Fibroblast of pulmonary artery (primary cell): ENCODE results near the gene TSKS.

Experiments used
- DNase-seq: peaks from one replicate; pipeline ENCODE4 v3.0.0-alpha.2; 2010; ENCODE audit warnings: low read depth
- H3K4me3 ChIP-seq: replicated peaks from 2 replicates; pipeline ENCODE4 v1.5.1; 2011; ENCODE audit warnings: low read depth, mild to moderate bottlenecking, control low read depth, low read length, moderate library complexity
- CTCF ChIP-seq: IDR thresholded peaks from 2 replicates; pipeline ENCODE4 v1.5.1; 2011; ENCODE audit warnings: mild to moderate bottlenecking, control low read depth, low read length, inconsistent platforms; ENCODE audit errors: missing control alignments

The TSKS gene

GRCh38 chr19:49807904-49808675 lies 45.0 kb upstream of the TSKS start:
- TF ChIP-seq CTCF = no peak
- no peak for DNase-seq
- peak overlapping the region; percentile 64 for H3K4me3 ChIP-seq

- no peak for TF ChIP-seq CTCF
- H3K4me3 ChIP-seq = no peak overlapping the region
- DNase-seq = no peak
Observed at GRCh38 chr19:49807058-49807903, 44.2 kb upstream of the TSKS start.

GRCh38 chr19:49806620-49806959 lies 43.5 kb upstream of the TSKS start:
- DNase-seq = no peak
- TF ChIP-seq CTCF = no peak
- H3K4me3 ChIP-seq = no peak overlapping the region

- no peak overlapping the region for H3K4me3 ChIP-seq
- no peak for TF ChIP-seq CTCF
- no peak for DNase-seq
Observed at GRCh38 chr19:49805822-49806619, 42.9 kb upstream of the TSKS start.

- no peak for TF ChIP-seq CTCF
- no peak for DNase-seq
- no peak overlapping the region for H3K4me3 ChIP-seq
Observed at GRCh38 chr19:49803529-49803856, 40.4 kb upstream of the TSKS start.

GRCh38 chr19:49802836-49803528 lies 39.9 kb upstream of the TSKS start:
- no peak overlapping the region for H3K4me3 ChIP-seq
- TF ChIP-seq CTCF = no peak
- DNase-seq = no peak
